Thymus (tissue), 2 donors: Measurements from ENCODE around the gene CLC. TPM values are rescaled to one million over a fixed set of nuclear protein-coding genes. Genes with fewer than 3 reads are reported as not detected.

ENCODE experiments used
- polyA plus RNA-seq: library from polyadenylated mRNA; stranded (reverse); fragments of 200-250 nt; gene quantifications from one replicate; pipeline ENCODE4 v1.2.3, GENCODE V29; 2013
- total RNA-seq: library from RNA; stranded (reverse); fragments of 120-200 nt; gene quantifications from one replicate; pipeline ENCODE4 v1.2.4, GENCODE V29; 2013
- donor health status: healthy.

CLC gene
- total and polyA plus RNA-seq, 2 donors = 6.3 to 150 TPM

Other genes starting within 250 kb of the CLC start
- 0.14 TPM for gene DLL3, start 239.1 kb downstream of the CLC start, total RNA-seq
- gene DLL3, start 239.1 kb downstream of the CLC start, polyA plus RNA-seq = 0.14 TPM
- gene SELENOV, start 222.9 kb downstream of the CLC start, total RNA-seq = 0.19 TPM
- not detected for gene SELENOV, start 222.9 kb downstream of the CLC start, polyA plus RNA-seq
- gene EID2B, start 205.2 kb downstream of the CLC start, total RNA-seq = 4.3 TPM
- 10.6 TPM for gene EID2B, start 205.2 kb downstream of the CLC start, polyA plus RNA-seq
- 12.6 TPM for gene EID2, start 197.9 kb downstream of the CLC start, total RNA-seq
- gene EID2, start 197.9 kb downstream of the CLC start, polyA plus RNA-seq = 29.3 TPM
- 0.38 TPM for gene LGALS13, start 135.5 kb downstream of the CLC start, total RNA-seq
- 0.66 TPM for gene LGALS13, start 135.5 kb downstream of the CLC start, polyA plus RNA-seq
- gene LGALS16, start 82.1 kb downstream of the CLC start, total RNA-seq = 0.33 TPM
- gene LGALS16, start 82.1 kb downstream of the CLC start, polyA plus RNA-seq = 1.1 TPM
- 0.14 TPM for gene LGALS14, start 33.5 kb downstream of the CLC start, total RNA-seq
- gene LGALS14, start 33.5 kb downstream of the CLC start, polyA plus RNA-seq = 2.0 TPM
- gene LEUTX, start 40.8 kb upstream of the CLC start, total RNA-seq = 0.09 TPM
- gene LEUTX, start 40.8 kb upstream of the CLC start, polyA plus RNA-seq = 0.46 TPM
- gene DYRK1B, start 96.1 kb upstream of the CLC start, total RNA-seq = 6.7 TPM
- 19.0 TPM for gene DYRK1B, start 96.1 kb upstream of the CLC start, polyA plus RNA-seq
- gene FBL, start 108.3 kb upstream of the CLC start, total RNA-seq = 208 TPM
- 185 TPM for gene FBL, start 108.3 kb upstream of the CLC start, polyA plus RNA-seq
- 4.6 TPM for gene FCGBP, start 196.6 kb upstream of the CLC start, total RNA-seq
- gene FCGBP, start 196.6 kb upstream of the CLC start, polyA plus RNA-seq = 7.7 TPM
- gene PSMC4, start 233.1 kb upstream of the CLC start, total RNA-seq = 79.3 TPM
- 71.6 TPM for gene PSMC4, start 233.1 kb upstream of the CLC start, polyA plus RNA-seq